Superior temporal gyrus (tissue), 1 donor: ENCODE results near the gene STN1.

ENCODE experiments used
- DNase-seq: peaks from one replicate; pipeline ENCODE4 v3.0.0-alpha.2; 2016; ENCODE audit errors: extremely low spot score

The STN1 gene

GRCh38 chr10:103894441-103894864 lies 23.5 kb downstream of the STN1 start:
- DNase-seq: no peak

GRCh38 chr10:103893817-103894216 lies 24.2 kb downstream of the STN1 start:
- DNase-seq: no peak

- no peak for DNase-seq
Observed at GRCh38 chr10:103892181-103892580, 25.8 kb downstream of the STN1 start.

- DNase-seq: no peak
Observed at GRCh38 chr10:103890688-103891087, 27.3 kb downstream of the STN1 start.

- DNase-seq: no peak
Observed at GRCh38 chr10:103890194-103890658, 27.8 kb downstream of the STN1 start.

GRCh38 chr10:103889121-103889720 lies 28.8 kb downstream of the STN1 start:
- DNase-seq: no peak

- DNase-seq: peak; percentile 87
Observed at GRCh38 chr10:103888113-103888841, 29.7 kb downstream of the STN1 start.

GRCh38 chr10:103885617-103886016 lies 32.4 kb downstream of the STN1 start:
- DNase-seq: no peak

GRCh38 chr10:103884681-103885139 lies 33.3 kb downstream of the STN1 start:
- DNase-seq: peak; percentile 88

- DNase-seq: no peak
Observed at GRCh38 chr10:103882285-103883007, 35.5 kb downstream of the STN1 start.

- no peak for DNase-seq
Observed at GRCh38 chr10:103881416-103882284, 36.3 kb downstream of the STN1 start.

- DNase-seq: no peak
Observed at GRCh38 chr10:103879831-103880230, 38.2 kb downstream of the STN1 start.

- DNase-seq: no peak
Observed at GRCh38 chr10:103879409-103879808, 38.6 kb downstream of the STN1 start.

GRCh38 chr10:103877861-103878260 lies 40.1 kb downstream of the STN1 start:
- peak; percentile 17 for DNase-seq

GRCh38 chr10:103876155-103876554 lies 41.8 kb downstream of the STN1 start:
- no peak for DNase-seq

GRCh38 chr10:103874730-103875129 lies 43.3 kb downstream of the STN1 start:
- DNase-seq: no peak

GRCh38 chr10:103872137-103872931 lies 45.6 kb downstream of the STN1 start:
- DNase-seq: no peak

GRCh38 chr10:103871006-103871405 lies 47.0 kb downstream of the STN1 start:
- DNase-seq: no peak

- no peak for DNase-seq
Observed at GRCh38 chr10:103870516-103870915, 47.5 kb downstream of the STN1 start.

- DNase-seq: no peak
Observed at GRCh38 chr10:103869336-103869735, 48.6 kb downstream of the STN1 start.

GRCh38 chr10:103868200-103868599 lies 49.8 kb downstream of the STN1 start:
- DNase-seq: no peak
